Type B pancreatic cell (in vitro differentiated cells): ENCODE data around the gene PHLPP1. TPM values are rescaled to one million over a fixed set of nuclear protein-coding genes. Genes with fewer than 3 reads are reported as not detected.

Experiments
- DNase-seq: peaks from one replicate; pipeline ENCODE4 v3.0.0; 2021; ENCODE audit warnings: mixed read lengths; ENCODE audit not compliant: unreplicated experiment; ENCODE audit errors: extremely low spot score
- H3K27ac Mint-ChIP-seq: 2 replicates; pipeline ENCODE4 v1.8.0; 2021; ENCODE audit warnings: mild to moderate bottlenecking, mixed read lengths
- H3K27me3 Mint-ChIP-seq: 2 replicates; pipeline ENCODE4 v1.8.0; 2021; ENCODE audit warnings: mixed read lengths
- H3K36me3 Mint-ChIP-seq: 2 replicates; pipeline ENCODE4 v1.8.0; 2021; ENCODE audit warnings: mixed read lengths
- H3K4me1 Mint-ChIP-seq: one replicate; pipeline ENCODE4 v1.8.0; 2021; ENCODE audit warnings: mixed read lengths; ENCODE audit not compliant: unreplicated experiment
- H3K4me3 Mint-ChIP-seq: 2 replicates; pipeline ENCODE4 v1.8.0; 2021; ENCODE audit warnings: mild to moderate bottlenecking, mixed read lengths
- H3K9me3 Mint-ChIP-seq: 2 replicates; pipeline ENCODE4 v1.8.0; 2021; ENCODE audit warnings: mixed read lengths
- CTCF ChIP-seq: fragments of 200-600 bp; sonication (generic); conservative IDR thresholded peaks from 2 replicates; pipeline ENCODE4 v1.5.0; 2021; ENCODE audit warnings: antibody characterized with exemption, mild to moderate bottlenecking
- total RNA-seq: library from RNA; stranded (reverse); gene quantifications from 2 replicates; pipeline ENCODE4 v1.2.1, GENCODE V29; 2021; ENCODE audit warnings: low replicate concordance

PHLPP1 gene
- total RNA-seq, 1 donor from 2014 or later, result 28.5 TPM

GRCh38 chr18:62682371-62682770, 33.0 kb upstream of the PHLPP1 start:
- Mint-ChIP-seq H3K9me3 (no peaks in the 10 kb centered on the region), H3K36me3 (no peaks in the 10 kb centered on the region), H3K27ac (peak overlapping the region; percentile 6), H3K4me3 (no peak overlapping the region), H3K4me1 (peaks cover 10% of the 10 kb centered on the region), H3K27me3 (no peaks in the 10 kb centered on the region)
- TF ChIP-seq CTCF, result no peak
- DNase-seq, result no peak

GRCh38 chr18:62683935-62684334, 31.4 kb upstream of the PHLPP1 start:
- Mint-ChIP-seq H3K9me3 (peaks cover 6% of the 10 kb centered on the region), H3K27me3 (no peaks in the 10 kb centered on the region), H3K4me3 (peak overlapping the region; percentile 70), H3K4me1 (peaks cover 10% of the 10 kb centered on the region), H3K27ac (peak overlapping the region; percentile 84), H3K36me3 (peaks cover 5% of the 10 kb centered on the region)
- DNase-seq, result no peak
- TF ChIP-seq CTCF, result no peak

GRCh38 chr18:62688743-62689317, 26.5 kb upstream of the PHLPP1 start:
- H3K4me3 Mint-ChIP-seq, result no peak overlapping the region
- peaks cover 11% of the 10 kb centered on the region for H3K9me3 Mint-ChIP-seq
- H3K27me3 Mint-ChIP-seq, result no peaks in the 10 kb centered on the region
- DNase-seq, result no peak
- no peak overlapping the region for H3K27ac Mint-ChIP-seq
- peaks cover 5% of the 10 kb centered on the region for H3K36me3 Mint-ChIP-seq
- TF ChIP-seq CTCF, result no peak
- peaks cover 13% of the 10 kb centered on the region for H3K4me1 Mint-ChIP-seq

- no peaks in the 10 kb centered on the region for H3K27me3 Mint-ChIP-seq
- H3K27ac Mint-ChIP-seq, result no peak overlapping the region
- H3K4me3 Mint-ChIP-seq, result no peak overlapping the region
- no peak for DNase-seq
- H3K9me3 Mint-ChIP-seq, result peaks cover 11% of the 10 kb centered on the region
- no peak for TF ChIP-seq CTCF
- peaks cover 10% of the 10 kb centered on the region for H3K4me1 Mint-ChIP-seq
- H3K36me3 Mint-ChIP-seq, result peaks cover 5% of the 10 kb centered on the region
Measured at GRCh38 chr18:62690236-62690815, 25.0 kb upstream of the PHLPP1 start.

GRCh38 chr18:62693659-62694058, 21.7 kb upstream of the PHLPP1 start:
- Mint-ChIP-seq H3K27me3 (no peaks in the 10 kb centered on the region), H3K27ac (no peak overlapping the region), H3K9me3 (peaks cover 5% of the 10 kb centered on the region), H3K4me1 (peaks cover 10% of the 10 kb centered on the region), H3K36me3 (no peaks in the 10 kb centered on the region), H3K4me3 (no peak overlapping the region)
- no peak for DNase-seq
- no peak for TF ChIP-seq CTCF
